ENCODE results near the gene ATP5MC2.

Gene ATP5MC2

DNA sequence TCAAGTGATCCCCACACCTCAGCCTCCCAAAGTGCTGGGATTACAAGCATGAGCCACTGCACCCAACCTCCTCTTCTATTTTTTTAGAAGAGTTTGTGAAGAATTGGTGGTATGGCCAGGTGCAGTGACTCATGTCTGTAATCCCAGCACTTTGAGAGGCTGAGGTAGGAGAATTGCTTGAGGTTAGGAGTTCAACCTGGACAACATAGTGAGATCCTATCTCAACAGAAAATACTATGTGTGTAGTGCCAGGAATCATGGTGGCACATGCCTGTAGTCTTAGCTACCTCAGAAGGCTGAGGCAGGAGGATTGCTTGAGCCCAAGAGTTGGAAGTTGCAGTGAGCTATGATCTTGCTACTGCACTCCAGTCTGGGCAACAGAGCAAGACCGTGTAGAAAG lies 44.2 kb downstream of the ATP5MC2 start:
- TF ChIP-seq, protein P1, sequence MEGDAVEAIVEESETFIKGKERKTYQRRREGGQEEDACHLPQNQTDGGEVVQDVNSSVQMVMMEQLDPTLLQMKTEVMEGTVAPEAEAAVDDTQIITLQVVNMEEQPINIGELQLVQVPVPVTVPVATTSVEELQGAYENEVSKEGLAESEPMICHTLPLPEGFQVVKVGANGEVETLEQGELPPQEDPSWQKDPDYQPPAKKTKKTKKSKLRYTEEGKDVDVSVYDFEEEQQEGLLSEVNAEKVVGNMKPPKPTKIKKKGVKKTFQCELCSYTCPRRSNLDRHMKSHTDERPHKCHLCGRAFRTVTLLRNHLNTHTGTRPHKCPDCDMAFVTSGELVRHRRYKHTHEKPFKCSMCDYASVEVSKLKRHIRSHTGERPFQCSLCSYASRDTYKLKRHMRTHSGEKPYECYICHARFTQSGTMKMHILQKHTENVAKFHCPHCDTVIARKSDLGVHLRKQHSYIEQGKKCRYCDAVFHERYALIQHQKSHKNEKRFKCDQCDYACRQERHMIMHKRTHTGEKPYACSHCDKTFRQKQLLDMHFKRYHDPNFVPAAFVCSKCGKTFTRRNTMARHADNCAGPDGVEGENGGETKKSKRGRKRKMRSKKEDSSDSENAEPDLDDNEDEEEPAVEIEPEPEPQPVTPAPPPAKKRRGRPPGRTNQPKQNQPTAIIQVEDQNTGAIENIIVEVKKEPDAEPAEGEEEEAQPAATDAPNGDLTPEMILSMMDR (IDR thresholded peaks at IDR 0.05; ENCODE audit: low read depth, low read length) = no peak

DNA sequence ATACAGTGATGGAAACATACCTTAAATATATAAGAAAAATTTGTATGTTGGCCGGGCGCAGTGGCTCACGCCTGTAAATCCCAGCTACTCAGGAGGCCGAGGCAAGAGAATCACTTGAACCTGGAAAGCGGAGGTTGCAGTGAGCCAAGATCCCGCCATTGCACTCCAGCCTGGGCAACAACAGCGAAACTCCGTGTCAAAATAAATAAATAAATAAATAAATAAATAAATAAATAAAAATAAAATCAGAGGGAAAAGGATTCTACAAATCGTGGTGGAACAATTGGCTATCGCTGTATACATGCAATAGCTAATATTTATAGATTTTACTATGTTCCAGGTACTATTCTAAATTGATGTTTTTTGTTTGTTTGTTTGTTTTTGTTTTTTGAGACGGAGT lies 48.0 kb downstream of the ATP5MC2 start:
- TF ChIP-seq, protein P1 (IDR thresholded peaks at IDR 0.05; ENCODE audit: low read depth, low read length) = no peak

More for the DNA sequence above, 44.2 kb downstream of the ATP5MC2 start:
- H3K4me3 ChIP-seq (ENCODE audit: low read depth, low read length) = no peak overlapping the region

DNA sequence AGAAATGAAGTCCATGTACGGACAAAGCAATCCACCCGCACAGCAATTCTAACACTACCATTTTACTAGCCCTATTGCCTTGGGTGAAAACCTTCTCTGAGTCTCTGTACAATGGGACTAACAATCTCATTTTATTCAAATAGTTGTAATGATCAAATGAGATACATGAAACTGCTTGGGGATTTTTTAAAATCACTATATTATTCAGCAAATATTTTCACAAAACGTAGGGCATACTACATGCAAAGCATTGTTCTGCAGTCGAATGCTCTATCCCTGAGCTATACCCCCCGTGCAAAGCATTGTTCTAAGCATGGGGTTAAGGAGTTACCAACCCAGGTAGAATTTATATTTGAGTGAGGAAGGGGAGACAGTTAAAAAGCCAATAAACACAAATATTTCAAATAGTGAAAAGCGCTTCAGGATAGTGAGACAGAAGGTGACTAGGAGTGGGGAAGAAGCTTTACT lies 49.1 kb downstream of the ATP5MC2 start:
- TF ChIP-seq, protein P1 (IDR thresholded peaks at IDR 0.05; ENCODE audit: low read depth, low read length) = no peak
- H3K4me3 ChIP-seq (ENCODE audit: low read depth, low read length) = peak overlapping the region; percentile 93

More for the DNA sequence above, 48.0 kb downstream of the ATP5MC2 start:
- H3K4me3 ChIP-seq (ENCODE audit: low read depth, low read length) = no peak overlapping the region

DNA sequence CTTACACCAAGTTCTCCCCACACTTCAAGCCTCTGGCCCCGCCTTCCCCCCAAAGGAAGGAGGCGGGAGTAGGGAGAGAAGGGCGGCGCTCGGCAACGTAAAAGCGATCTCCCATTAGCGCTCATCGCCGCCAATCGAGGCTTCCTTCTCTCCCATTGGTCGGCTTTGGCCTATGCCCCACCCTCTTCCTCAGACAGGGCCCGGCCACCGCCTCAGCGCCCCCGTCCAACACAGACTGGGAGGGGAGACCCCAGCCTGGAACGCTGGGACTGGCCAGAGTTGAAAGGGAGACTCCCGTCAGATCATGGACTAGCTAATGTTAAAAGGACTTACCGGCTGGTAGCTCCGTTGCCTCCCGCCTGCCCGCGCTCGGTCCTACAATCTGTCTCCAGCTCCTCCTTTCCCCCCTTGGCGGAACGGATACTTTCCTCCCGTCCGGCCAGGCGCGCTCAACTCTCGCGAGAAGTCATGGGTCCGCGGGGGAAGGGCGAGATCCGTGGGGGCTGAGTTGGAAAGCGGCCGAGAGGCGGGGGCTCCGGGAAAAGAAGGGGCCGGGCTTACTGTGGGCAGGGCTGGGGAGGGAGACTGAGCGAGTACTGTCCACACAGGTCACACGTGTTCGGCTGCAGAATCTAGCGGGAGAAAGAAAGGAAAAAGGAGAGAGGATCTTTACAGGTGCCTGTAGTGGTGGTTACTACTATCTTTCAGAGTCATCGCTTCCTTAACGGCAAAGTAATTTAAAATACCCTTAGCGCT lies 49.8 kb downstream of the ATP5MC2 start, which contains the start of gene ATF7:
Gene ATF7, minus strand, starts transcription at position 437 of the 756 bp plus-strand sequence. CDS start 25,382 bp downstream, outside the sequence.
- H3K4me3 ChIP-seq (ENCODE audit: low read depth, low read length) = peak within 1 kb of the TSS; percentile 93
- TF ChIP-seq, protein P1 (IDR thresholded peaks at IDR 0.05; ENCODE audit: low read depth, low read length) = no peak

DNA sequence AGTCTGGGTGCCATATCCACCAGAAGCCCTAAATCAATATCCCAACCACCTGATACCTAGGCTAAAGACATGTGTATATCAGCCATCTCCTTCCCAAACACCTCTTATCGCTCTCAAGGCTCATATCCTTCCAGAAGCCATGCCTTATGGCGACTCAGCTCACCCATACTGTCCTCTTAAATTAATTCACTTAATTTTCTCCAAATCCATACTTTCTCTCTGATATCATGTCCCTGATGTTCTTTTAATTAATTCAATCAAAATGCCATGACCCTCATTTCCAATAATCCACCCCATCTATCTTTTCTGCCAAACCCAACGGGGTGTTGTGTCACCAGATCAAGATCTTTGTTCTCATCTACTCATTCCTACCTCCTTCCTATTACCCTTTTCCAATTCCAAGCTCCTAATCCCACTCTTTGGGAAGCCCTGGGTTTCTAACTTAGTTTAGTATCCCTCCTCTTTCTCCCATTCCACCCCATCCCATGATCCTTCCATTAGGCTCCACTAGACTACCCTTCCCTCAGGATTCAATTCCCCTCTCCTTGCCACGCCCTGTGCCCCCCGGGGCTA lies 50.4 kb downstream of the ATP5MC2 start:
- H3K4me3 ChIP-seq (ENCODE audit: low read depth, low read length) = peak overlapping the region; percentile 93
- TF ChIP-seq, protein P1 (IDR thresholded peaks at IDR 0.05; ENCODE audit: low read depth, low read length) = no peak

DNA sequence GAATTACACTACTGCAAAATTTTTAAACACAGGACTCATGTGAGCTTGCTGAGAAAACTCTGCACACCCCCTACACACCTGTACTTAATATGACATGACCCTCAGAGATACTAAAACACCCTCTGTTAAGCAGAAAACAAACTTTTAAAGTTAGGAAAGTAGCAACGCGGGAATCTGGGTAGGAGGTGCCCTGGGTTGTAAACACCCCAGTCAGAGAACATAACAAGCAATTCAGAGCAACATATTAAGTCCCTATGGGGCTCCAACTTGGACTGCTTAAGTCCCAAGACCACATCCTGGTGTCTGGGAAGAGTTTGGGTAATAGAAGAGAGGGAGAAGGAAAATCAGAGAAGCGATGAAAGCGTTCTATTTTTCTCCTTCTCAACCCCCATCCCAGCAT lies 50.9 kb downstream of the ATP5MC2 start:
- TF ChIP-seq, protein P1 (IDR thresholded peaks at IDR 0.05; ENCODE audit: low read depth, low read length) = no peak
- H3K4me3 ChIP-seq (ENCODE audit: low read depth, low read length) = peak overlapping the region; percentile 93

DNA sequence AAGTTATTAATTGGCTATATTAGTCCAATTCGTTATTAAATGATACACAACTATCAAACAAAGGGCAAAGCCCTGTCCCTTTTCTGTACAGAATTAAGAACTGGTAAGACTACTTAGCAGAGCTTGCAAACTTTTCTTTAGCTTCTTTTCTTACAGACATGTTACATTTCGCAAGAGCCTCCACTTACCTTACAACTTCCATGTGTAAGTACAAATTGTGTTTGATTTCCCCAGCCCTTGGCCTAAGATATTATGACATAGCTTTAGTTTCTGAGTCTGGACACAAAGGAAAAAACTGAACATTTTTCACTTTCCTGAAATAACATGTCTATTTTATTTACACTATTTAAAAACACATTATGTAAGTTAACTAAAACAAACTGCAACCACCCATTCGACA lies 51.4 kb downstream of the ATP5MC2 start:
- H3K4me3 ChIP-seq (ENCODE audit: low read depth, low read length) = peak overlapping the region; percentile 93

More for the DNA sequence above, 51.4 kb downstream of the ATP5MC2 start:
- TF ChIP-seq, protein P1 (IDR thresholded peaks at IDR 0.05; ENCODE audit: low read depth, low read length) = no peak
